ENCODE data around the gene TGFA.

Gene TGFA

DNA sequence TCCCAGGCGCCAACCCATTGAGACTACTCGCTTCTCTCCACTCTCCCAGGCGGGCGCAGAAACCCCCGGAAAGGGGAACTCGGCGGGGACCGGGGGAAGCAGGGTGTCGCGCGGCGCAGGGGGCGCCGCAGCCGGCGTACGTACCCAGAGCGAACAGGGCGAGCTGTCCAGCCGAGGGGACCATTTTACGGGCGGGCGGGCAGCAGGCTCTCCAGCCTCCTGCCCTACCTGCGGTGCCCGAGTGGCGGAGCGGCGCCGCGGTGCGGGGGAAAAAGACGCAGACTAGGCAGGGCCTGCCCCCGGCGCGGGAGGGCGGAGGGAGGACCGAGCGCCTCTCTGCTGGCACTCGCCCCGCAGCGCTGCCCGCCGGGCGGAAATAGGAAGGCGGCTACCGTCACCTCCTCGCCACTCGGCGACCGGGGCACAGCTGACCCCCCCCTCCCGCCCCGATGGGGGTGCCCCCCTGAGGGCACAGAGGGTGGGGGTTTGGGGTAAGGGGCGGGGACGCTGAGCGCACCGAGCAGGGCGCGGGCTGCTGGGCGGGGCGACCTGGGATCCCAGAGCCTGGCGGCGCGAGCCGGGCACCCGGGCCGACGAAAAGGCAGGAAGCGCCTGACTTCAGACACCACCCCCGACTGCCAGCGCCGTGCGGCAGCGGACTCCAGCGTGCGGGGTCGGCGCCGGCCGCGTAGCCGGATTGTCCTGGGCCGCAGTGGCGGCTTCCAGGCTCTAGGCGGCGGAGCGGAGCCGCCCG is at the start of gene TGFA:
TSS of gene TGFA (minus strand) at position 243 of the 754 bp plus-strand sequence. CDS start at position 184, 59 bp downstream.
- DNase-seq (ENCODE audit: low spot score) = peak; percentile 63

DNA sequence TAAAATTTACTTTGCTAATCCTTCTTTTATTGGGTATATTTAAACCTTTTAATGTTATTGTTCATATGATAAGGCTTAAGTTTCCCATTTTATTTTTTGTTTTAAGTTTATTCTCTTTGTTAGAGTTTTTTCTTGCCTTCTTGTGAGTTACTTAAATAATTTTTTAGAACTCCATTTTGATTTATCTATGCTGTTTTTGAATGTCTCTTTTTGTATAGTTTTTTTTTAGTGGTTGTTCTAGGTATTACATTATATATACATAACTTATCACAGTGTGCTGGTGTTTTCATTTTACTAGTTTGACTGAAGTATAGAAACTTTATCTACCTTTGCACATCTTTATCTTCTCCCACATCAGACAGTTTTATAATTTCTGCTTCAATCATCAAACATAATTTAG is 49.4 kb upstream of the TGFA start:
- DNase-seq (ENCODE audit: low spot score) = no peak

DNA sequence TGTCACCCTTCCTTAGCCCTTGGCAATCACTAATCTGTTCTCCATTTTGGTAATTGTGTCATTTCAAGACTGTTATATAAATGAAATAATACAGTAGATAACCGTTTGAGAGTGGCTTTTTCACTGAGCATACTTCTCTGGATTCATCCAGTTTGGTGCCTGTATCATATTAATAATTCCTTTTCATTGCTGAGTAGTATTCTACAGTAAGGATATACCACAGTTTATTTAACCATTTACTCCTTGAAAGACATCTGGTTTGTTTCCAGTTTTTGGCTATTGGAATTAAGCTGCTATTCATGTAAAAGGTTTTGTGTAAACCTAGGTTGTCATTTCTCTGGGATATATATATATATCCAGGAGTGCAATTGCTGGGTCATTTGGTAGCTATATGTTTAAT is 44.6 kb upstream of the TGFA start:
- no peak for DNase-seq (ENCODE audit: low spot score)

DNA sequence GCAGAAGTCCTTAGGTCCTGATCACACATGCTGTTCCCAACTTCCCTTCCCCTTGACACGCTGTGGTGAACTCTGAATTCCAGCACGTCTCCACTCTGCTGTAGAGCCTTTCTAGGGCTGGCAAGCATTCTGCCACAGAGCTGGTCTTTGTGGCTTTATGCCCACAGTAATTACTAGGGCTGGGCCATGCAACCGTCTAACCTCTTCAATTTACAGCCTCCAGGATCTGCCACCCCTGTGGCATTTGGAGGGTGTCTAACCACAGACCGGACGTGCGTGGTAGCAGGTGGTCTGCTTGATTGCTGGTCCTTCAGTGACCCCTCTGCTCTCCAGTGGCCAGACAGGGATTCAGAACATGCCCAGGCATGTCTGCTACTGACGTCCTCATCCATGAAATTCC is 43.1 kb upstream of the TGFA start:
- DNase-seq (ENCODE audit: low spot score) = no peak

DNA sequence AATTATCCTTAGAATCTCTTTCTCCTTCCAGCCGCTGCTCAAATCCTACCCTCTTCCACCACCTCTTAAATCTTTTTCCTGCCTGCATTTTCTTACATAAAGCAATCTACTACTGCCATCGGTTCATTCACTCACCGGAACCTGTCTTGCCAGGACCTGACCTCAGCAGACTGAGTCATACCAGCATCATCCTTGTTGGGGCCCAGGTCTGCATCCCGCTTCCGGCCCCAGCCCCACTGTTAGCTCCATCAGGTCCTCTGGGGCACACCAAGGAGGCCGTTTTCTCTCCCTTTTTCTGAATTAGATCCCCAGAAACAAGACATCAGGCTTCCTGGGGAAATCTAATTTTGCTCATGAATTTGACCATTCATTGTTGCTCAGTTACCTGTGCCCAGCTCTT is 42.7 kb upstream of the TGFA start:
- no peak for DNase-seq (ENCODE audit: low spot score)

DNA sequence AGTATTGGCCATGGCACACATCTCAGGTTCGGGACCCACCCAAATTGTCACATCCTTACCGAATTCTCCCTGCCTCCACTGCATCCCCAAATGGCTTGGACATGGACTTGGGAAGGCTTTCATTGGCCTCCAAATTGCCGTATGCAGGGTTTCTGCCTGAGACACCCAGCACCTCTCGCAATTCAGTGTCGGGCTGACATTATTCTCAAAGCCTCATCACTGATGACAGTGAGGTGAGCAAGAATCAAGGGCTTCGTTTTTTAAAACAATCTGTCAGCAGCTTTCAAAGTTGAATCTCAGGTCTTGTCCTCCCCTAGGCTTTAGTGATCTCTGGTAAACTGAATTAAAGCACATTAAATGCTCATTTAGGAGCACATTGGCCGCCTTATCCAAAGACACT is 29.5 kb upstream of the TGFA start:
- DNase-seq (ENCODE audit: low spot score) = no peak

DNA sequence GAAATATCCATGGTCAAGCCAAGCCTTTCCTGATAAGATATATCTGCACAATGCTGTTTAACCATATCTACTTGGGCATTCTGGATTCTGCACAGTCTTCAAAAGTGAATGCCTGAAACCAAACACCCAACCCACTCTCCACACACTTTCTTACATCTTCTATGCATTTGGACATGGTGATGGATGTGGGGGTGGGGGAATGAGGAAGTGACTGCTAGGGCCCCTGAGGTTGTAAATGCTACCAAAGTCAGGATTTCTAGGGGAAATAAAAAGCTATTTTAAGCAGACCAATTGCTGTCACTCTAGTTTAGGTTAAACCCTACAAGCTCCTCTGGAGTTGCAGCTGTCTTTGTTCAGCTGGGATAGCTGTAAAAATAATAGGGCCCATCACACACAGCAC is 26.7 kb upstream of the TGFA start:
- no peak for DNase-seq (ENCODE audit: low spot score)

DNA sequence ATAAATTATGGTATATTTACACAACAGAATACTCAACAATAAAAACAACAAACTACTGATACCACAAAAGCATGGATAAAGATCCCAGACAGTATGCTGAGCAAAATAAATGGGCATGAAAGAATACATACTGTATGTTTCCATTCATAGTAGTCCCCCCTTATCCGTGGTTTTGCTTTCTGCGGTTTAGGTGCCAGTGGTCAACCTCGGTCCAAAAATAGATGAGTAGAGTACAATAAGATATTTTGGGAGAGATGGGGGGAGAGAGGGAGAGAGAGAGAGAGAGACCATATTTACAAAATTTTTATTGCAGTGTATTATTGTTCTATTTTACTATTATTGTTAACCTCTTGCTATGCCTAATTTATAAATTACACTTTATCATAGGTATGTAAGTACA is 21.0 kb upstream of the TGFA start:
- DNase-seq (ENCODE audit: low spot score) = no peak

DNA sequence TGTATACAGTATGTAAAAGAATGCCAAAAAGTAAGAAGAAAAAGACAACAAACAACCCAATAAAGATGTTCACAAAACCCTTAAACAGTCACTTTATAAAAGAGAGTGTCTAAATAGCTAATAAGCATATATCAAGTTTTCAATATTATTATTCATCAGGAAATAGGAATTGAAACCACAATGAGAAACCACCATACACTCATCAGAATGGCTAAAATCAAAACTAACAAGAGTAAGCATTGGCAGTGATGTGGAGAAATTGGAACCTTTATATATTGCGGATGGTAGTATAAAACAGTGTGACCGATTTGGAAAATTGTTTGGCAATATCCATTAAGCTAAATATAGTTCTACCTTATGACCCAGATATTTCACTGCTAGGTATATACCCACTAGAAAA is 20.5 kb upstream of the TGFA start:
- DNase-seq (ENCODE audit: low spot score) = no peak

DNA sequence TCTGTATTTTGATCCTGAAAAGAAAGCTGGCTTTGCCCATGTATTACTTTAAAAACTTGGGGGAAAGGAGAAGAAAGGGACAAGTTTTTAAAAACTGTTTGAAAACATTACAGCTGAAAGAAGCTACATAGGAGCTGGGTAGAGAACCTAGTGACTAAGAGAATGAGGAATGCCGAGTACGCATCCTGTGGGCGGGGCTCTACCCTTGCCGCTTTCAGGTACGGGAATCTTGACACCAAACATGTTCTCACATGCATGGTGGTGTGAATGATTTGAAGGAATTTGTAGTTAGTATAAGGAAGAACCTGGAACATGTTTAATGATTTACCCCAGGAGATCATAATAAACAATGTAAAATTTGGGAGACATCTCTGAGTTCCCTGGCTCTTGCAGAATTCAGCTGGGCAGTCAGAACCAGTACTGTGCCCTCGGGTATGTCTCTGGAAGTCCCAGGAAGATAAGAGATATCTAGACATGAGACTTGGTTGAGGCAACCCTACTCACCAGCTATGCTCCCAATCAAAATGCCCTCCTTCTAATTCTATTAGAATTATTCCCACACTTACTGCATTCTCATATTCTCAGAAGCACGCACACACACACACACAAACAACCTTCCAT is 16.5 kb upstream of the TGFA start:
- no peak for DNase-seq (ENCODE audit: low spot score)

DNA sequence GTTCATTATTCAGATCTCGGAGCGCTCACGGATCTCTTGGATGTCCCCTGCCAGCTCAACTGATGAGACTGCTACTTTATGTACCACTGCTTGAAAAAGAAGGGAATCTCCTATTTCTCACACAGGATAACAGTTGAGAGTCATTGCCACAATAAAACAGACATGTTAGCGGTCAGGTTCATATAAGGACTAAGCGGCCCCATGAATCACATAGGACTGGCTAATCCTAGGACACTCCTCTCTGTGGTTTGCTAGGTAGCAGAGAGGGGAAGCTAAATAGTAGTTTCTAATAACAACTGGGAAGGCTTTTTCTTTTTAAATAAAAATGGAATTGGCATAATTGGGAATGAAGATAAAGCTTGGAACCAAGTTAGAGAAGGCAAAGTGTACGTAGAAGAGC is 15.9 kb upstream of the TGFA start:
- DNase-seq (ENCODE audit: low spot score) = no peak

DNA sequence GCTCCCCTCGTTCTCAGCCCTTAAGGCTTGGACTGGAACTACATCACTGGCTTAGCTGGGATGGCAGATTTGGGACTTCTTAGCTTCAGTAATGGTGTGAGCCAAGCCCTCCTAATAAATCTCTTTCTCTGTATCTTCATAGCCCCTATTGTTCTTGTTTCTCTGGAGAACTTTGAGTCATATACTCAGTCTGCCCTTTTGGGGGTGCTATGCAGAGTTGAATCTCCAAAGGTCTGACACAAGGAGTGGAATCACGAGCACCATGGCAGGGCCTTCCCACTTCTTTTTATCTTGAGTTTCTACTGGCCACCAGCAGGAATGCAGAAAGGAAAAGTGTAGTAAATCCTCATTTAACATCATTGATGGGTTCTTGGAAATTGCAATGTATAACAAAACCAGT is 13.3 kb upstream of the TGFA start:
- no peak for DNase-seq (ENCODE audit: low spot score)

DNA sequence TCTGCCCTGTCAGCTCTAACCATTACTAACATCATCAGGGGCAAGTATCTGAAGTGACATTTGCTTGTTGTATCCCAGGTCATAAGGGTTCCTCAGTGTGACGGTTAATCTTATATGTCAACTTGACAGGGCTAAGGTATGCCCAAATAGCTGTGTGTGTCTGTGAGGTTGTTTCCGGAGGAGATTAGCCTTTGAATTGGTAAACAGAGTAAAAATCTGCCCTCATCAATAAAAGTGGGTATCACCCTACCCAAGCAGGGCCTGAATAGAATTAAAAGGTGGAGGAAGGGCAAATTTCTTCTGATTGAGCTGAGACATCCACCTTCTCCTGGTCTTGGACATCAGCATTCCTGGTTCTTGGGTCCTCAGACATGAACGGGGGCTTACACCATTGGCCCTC is 12.8 kb upstream of the TGFA start:
- DNase-seq (ENCODE audit: low spot score) = no peak

DNA sequence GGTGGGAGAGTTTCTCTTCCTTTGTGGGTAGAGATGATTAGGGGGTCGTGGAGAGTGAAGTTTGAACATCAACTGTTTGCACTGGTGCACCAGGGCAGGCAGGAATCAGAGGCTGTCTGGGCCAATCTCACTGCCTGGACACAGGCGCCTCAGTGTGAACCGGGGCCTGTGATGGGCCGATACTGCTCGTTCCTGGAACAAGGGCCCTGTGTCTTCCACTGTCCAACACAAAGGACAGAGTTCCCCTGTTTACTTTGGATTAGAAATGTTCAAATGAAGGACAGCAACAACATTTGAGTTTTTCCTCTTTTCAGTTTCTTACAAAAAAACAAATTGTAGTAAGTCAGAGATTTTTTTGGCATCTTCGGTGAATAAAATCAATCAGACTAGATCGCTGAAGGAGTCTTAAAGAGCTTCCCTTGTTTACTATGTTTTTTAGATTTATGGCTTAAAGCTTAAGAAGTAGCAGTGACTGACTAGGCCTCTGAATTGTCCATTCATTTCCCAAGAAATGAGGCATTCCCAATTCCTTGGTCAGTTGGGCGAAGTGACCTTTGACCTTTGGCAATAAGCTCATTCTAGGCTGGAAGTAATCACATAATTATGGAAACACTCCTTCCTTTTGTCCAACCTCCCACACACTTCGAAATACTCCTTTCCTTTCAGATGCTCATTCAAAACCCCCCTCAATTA is 11.6 kb upstream of the TGFA start:
- DNase-seq (ENCODE audit: low spot score) = no peak

DNA sequence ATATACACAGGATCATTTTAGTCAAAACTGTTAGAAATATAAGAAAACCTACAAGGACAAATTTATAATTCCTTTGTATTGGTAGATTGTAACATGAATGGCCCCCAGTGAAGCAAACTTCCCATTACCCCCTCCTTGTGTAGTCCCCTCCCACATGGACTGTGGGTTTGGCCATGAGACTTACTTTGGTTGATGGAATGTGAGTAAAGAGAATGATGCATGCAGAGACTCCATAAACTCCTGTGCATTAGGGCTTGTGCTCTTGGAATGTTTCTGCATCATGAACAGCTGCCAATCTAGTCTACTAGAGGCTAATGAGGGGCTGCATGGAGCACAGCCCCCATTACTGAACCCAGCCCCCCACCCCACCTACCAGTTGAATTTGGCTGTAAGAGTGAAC is 8.3 kb upstream of the TGFA start:
- no peak for DNase-seq (ENCODE audit: low spot score)

DNA sequence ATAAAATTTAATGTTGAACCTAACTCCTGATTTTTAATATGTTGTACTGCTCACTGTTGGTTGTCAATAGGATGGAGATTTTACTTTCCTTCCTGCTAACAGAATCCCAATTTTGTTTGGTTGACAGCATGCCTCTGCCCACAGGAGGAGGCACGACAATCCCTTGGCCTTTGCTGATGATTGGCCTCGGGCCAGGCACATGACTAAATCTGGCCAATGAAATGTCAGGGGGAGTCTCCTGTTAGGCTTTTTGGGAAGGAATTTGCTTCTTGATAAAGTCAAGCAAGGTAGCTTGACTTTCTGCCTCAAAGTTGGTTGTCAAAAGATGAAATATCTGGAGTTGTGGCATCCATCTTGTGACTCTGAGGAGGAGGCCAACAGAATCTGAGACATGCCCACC is 6.8 kb upstream of the TGFA start:
- DNase-seq (ENCODE audit: low spot score) = no peak

DNA sequence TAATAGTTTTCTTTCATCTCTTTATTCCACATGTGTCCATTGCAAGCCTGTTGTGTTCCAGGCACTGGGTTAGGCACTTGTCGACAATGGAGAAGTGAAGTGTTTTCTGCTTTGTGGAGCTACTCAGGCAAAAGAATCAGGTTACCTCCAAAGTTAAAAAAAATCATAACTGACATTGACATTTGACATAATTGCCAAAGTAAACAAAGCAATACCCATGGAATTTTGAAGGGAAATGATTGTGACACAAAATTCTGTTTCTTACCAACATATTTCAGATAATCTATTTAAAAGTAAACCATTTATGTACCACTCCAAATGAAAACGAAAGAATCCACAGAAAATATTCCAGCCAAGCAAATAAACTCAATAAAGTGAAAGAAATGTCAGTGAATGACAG is 6.4 kb upstream of the TGFA start:
- no peak for DNase-seq (ENCODE audit: low spot score)

DNA sequence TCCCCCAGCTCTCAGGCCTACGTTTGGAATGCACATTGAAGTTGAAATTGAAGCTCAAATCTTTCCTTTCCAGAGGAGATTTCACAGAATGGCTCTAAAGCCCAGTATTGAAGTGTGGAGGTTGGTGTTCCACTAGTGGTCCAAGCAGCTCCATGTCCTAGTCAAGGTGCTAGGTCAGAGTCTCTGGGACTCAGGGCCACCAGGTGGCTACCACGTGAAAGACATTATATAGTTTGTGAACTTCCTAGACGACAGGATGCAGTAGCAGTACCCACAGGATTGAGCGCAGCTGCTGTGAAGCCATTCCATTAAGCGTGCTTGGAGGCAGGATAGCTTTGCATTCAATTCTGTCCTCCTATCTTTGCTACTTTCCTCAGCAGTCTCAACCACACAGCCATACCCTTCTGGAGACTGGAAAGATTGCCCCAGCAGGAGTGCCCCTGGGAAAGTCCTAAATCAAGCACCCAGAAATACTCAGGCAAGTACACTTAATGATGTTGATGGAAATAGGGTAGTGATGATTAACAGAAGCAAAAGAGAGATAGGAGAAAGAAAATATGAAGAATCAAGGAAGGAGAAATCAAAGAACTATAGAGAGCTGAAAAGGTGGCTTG is 4.7 kb upstream of the TGFA start:
- no peak for DNase-seq (ENCODE audit: low spot score)

DNA sequence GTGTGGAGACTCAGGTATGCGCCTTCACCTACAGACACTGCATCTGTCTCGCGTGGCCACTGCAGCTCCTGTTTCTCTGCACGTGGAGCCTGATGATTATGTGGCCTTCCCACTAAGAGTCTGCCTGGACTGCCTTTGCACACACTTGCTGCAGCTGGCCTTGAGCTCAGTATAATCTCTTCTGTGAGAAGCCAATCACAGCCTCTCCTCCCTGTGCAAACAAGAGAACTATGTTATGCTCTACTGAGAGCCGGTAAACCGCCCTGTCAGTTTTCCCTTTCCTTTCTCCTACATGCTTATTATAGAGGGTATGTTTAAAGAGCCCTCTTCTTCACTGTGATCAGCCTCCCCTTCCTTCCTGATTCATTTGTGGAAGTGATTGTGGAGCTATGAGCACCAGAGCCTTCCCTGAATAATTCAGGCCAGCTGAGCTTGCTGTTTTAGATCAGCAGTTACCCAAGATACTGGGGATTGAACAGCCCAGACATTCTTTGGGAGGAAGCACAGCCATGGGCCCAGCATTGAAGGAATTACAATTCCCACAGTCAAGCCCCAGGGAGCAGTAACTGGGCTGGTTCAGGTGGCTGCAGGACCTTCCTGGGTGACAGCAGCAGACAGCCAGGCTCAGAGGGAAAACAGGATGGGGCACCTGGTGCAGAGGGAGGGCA is 3.7 kb upstream of the TGFA start:
- no peak for DNase-seq (ENCODE audit: low spot score)

DNA sequence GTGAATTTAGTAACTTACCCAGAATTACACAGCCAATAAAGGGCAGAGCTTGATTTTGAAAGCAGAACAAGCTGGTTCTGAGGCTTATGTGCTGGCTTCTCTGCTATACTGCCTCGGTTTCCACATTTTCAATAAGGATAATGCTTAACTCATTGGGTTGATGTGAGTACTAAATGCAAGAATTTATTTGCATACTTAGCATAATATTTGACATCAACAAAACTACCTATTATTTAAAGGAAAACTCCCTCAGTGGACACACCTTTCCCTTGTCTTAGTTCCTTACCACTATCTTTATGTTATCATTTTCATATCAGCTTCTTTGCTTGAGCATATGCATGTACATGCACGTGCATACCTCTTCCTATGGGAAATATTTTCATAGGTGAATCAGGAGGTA is 3.0 kb upstream of the TGFA start:
- no peak for DNase-seq (ENCODE audit: low spot score)

DNA sequence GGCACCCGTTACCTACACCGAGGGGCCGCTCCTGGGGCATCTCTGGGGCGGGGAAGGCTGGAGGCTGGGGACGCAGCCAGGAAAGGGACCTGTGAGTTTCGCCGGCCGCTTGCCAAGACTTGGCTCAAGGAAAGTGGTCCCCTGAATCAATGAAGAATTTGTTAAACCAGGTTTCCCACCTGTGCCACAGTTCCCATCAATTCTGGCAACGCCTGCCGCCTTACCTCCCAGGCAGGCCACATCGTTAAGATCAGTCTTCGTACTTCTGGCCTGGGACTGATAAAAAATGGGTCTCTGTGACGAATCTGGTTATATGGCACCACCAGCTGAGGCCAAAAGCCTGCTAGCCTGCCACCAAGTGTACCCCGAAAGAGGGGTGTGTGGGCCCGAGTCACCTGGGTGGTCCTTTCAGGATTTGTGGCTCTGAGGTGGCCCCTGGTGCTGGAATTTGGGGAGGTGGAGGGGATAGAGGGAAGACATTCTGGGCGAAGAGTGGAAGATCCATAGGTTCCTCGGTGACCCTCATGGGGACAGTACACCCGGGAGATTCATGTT is 789 bp upstream of the TGFA start:
- DNase-seq (ENCODE audit: low spot score) = no peak

DNA sequence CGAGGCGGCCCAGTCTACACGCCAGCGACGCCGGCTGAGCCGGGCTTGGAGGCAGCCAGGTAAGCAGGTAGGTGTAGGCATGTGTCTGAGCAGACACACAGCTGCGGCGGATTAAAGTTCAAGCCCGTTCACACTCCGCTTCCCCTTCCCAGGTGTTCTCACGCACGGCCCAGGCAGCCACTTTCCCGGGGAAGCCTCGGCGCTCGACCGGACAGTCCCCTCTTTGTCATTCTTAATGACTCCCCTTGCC is 367 bp downstream of the TGFA start:
- DNase-seq (ENCODE audit: low spot score) = no peak
